ENCODE results near the gene PI4KA. TPM values are rescaled to one million over a fixed set of nuclear protein-coding genes. Genes with fewer than 3 reads are reported as not detected.

The PI4KA gene
- total RNA-seq, 8 experiments from 2014 or later = 22.4 to 76.9 (median 36.2) TPM

DNA sequence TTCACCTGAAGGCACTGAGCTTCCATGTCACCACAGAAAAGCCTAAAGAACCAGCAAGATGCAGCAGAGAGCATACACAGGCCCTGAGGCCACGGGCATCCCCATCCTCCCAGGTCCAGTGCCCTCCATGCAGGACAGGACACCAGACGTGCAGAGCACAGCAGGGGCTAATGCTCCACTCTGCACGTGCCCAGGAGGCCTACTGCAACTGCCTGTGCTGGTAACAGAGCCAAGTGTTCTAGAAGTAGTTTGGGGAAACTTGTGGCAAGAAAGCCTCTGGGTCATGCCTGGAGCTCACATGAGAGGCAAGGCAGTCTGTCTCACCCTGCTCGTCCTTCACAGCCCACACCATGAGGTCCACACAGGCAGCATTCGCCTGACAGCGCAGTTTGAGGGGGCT, 54.0 kb downstream of the PI4KA start:
- ATAC-seq (replicated peaks in 6 of 8) = no peak
- in situ Hi-C loops (cut with MboI; ENCODE audit: low pct_unique_long_range_greater_than_20kb in 2 of 9, low sequenced_read_pairs in 9 of 9, unreplicated experiment in 9 of 9) = no loop called here
- Histone ChIP-seq H3K4me3 (no peak overlapping the region), H3K27ac (no peak overlapping the region), H3K4me1 (replicated peaks in 1 of 2) (no peaks in the 10 kb centered on the region)
- WGBS, 10 experiments = 80 to 86% methylated on average over 1 to 3 of the region's 6 CpGs; no CpG with 5 or more reads in 8 of the 10 experiments

- no peak overlapping the region for H3K4me3 ChIP-seq
- H3K27ac ChIP-seq = peak overlapping the region in 1 of 2 donors; percentile 40
- in situ Hi-C loops (cut with MboI; ENCODE audit: low pct_unique_long_range_greater_than_20kb in 2 of 9, low sequenced_read_pairs in 9 of 9, unreplicated experiment in 9 of 9) = no loop called here
- H3K4me1 ChIP-seq (replicated peaks in 1 of 2) = no peaks in the 10 kb centered on the region
- peak in 6 of 8 experiments; percentile 19 to 69 (median 28) for ATAC-seq (replicated peaks in 6 of 8)
- WGBS, 10 experiments = 72 to 100% (median 94%) methylated on average over 1 to 4 of the region's 11 CpGs; no CpG with 5 or more reads in 4 of the 10 experiments
Measured at GRCh38 chr22:20803696-20804324, 54.8 kb downstream of the PI4KA start.

DNA sequence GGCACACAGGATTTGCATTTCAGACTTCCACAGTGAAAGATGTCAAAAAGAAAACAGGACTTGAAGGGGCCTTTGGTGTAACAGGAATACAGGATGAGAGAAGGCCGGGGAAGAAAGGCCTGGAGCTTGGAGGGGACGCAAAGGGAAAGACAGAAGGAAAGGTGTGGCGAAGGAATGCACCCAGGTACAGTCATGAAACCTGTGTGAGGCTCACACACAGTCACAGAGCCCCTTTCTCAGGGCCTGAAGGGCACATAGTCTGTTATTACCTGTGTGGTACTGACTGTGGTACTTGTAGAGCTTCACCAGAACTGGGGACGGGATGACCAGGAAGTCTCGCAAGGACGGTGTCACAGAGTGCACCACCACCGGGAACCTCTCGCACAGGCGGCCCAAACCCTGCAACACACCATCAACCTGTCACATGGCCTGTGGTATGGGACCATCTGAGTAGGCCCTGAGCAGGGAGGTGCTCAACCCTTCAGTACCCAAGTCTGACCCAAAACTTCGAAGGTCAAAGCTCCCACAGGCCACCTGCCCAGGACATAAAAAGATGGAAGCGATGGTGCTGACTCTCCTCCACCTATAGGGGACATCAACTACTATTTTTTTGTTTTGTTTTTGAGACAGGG, 55.6 kb downstream of the PI4KA start:
- Histone ChIP-seq H3K27ac (peak overlapping the region in 1 of 2 donors; percentile 26), H3K4me3 (no peak overlapping the region), H3K4me1 (replicated peaks in 1 of 2) (no peaks in the 10 kb centered on the region)
- no peak for ATAC-seq (replicated peaks in 6 of 8)
- WGBS, 10 experiments = 60 to 100% (median 100%) methylated on average over 1 to 4 of the region's 11 CpGs; no CpG with 5 or more reads in 2 of the 10 experiments
- in situ Hi-C loops (cut with MboI; ENCODE audit: low pct_unique_long_range_greater_than_20kb in 2 of 9, low sequenced_read_pairs in 9 of 9, unreplicated experiment in 9 of 9) = no loop called here

DNA sequence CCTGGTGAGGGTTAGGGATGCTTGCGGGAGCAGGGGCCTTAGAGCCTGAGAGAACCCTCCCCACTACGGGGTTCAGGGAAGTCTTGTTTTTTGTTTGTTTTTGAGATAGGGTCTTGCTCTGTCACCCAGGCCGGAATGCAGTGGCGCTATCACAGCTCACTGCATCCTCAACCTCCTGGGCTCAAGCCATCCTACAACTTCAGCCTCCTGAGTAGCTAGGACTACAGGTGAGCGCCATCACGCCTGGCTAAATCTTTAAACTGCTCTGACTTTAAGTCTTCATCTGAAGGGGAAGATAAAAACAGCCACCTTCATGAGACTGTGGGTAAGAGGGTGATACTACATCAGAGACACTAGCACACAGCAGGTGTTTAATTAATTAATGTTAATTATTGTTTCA, 56.2 kb downstream of the PI4KA start:
- in situ Hi-C loops (cut with MboI; ENCODE audit: low pct_unique_long_range_greater_than_20kb in 2 of 9, low sequenced_read_pairs in 9 of 9, unreplicated experiment in 9 of 9) = no loop called here
- H3K27ac ChIP-seq = no peak overlapping the region
- no peak overlapping the region for H3K4me3 ChIP-seq
- WGBS, 10 experiments = 50 to 100% (median 90%) methylated on average over 1 to 6 of the region's 6 CpGs; no CpG with 5 or more reads in 3 of the 10 experiments
- no peaks in the 10 kb centered on the region for H3K4me1 ChIP-seq (replicated peaks in 1 of 2)
- ATAC-seq (replicated peaks in 6 of 8) = no peak

DNA sequence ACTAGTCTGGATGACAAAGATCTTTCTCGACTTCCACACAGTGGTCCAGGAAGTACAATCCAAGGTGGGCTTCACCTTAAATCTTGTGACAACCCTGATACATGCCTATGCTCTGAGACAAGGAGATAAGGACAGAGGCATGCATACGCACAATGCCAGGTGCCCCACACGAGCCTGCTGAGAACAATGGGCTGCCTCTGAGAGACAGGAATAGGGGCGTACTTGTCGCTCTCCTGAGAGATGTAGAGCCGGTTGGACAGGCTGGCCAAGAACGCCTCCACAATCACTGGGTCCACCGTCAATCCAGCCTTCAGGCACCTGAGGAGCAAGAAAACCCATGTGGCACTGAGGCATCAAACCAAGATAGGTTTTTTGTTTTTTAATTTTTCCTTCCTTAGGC, 59.2 kb downstream of the PI4KA start:
- Histone ChIP-seq H3K4me3 (no peak overlapping the region), H3K27ac (no peak overlapping the region), H3K4me1 (replicated peaks in 1 of 2) (no peaks in the 10 kb centered on the region)
- in situ Hi-C loops (cut with MboI; ENCODE audit: low pct_unique_long_range_greater_than_20kb in 2 of 9, low sequenced_read_pairs in 9 of 9, unreplicated experiment in 9 of 9) = loop anchor here in 1 of 9 experiments (25.0 kb wide), 1 partner anchor 88 kb away; no protein-coding TSS in a partner anchor
- 71 to 95% (median 90%) methylated on average over 2 to 6 of the region's 8 CpGs; no CpG with 5 or more reads in 3 of the 10 experiments for WGBS, 10 experiments
- ATAC-seq (replicated peaks in 6 of 8) = no peak

GRCh38 chr22:20798974-20799373, 59.6 kb downstream of the PI4KA start:
- H3K4me1 ChIP-seq (replicated peaks in 1 of 2) = no peaks in the 10 kb centered on the region
- no peak for ATAC-seq (replicated peaks in 6 of 8)
- in situ Hi-C loops (cut with MboI; ENCODE audit: low pct_unique_long_range_greater_than_20kb in 2 of 9, low sequenced_read_pairs in 9 of 9, unreplicated experiment in 9 of 9) = loop anchor here in 1 of 9 experiments (25.0 kb wide), 1 partner anchor 88 kb away; no protein-coding TSS in a partner anchor
- 73 to 100% (median 100%) methylated on average over 1 to 5 of the region's 10 CpGs; no CpG with 5 or more reads in 3 of the 10 experiments for WGBS, 10 experiments
- no peak overlapping the region for H3K4me3 ChIP-seq
- H3K27ac ChIP-seq = no peak overlapping the region

- no peak overlapping the region for H3K27ac ChIP-seq
- 85 to 100% (median 95%) methylated on average over 1 to 4 of the region's 5 CpGs; no CpG with 5 or more reads in 4 of the 10 experiments for WGBS, 10 experiments
- no peak for ATAC-seq (replicated peaks in 6 of 8)
Measured at GRCh38 chr22:20798218-20798617, 60.4 kb downstream of the PI4KA start.

DNA sequence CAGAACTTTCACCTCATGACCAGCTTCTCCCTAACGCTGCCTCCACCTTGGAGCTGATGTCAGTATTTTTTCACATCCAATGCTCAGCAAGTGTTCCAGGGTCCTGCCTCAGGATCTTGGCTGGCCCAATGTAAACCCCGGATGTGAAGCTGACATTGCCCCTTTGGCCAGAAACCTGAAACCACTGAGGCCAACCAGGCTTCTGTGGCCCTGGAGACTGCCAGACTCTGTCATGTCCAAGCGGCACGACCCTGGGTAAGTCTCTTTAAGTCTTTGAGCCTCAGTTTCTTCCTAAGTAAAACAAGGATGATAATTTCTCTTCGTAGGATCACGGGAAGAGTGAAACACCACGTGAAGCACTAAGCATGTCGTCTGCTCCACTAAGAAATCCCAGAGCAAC, 61.9 kb downstream of the PI4KA start:
- 70 to 100% (median 100%) methylated on average over 1 to 7 of the region's 8 CpGs; no CpG with 5 or more reads in 1 of the 10 experiments for WGBS, 10 experiments
- no peaks in the 10 kb centered on the region for H3K4me1 ChIP-seq (replicated peaks in 1 of 2)
- in situ Hi-C loops (cut with MboI; ENCODE audit: low pct_unique_long_range_greater_than_20kb in 2 of 9, low sequenced_read_pairs in 9 of 9, unreplicated experiment in 9 of 9) = loop anchor here in 1 of 9 experiments (25.0 kb wide), 1 partner anchor 91 kb away; no protein-coding TSS in a partner anchor
- H3K27ac ChIP-seq = no peak overlapping the region
- ATAC-seq (replicated peaks in 6 of 8) = no peak
- H3K4me3 ChIP-seq = no peak overlapping the region

More at GRCh38 chr22:20798218-20798617, 60.4 kb downstream of the PI4KA start:
- Histone ChIP-seq H3K4me3 (no peak overlapping the region), H3K4me1 (replicated peaks in 1 of 2) (no peaks in the 10 kb centered on the region)
- in situ Hi-C loops (cut with MboI; ENCODE audit: low pct_unique_long_range_greater_than_20kb in 2 of 9, low sequenced_read_pairs in 9 of 9, unreplicated experiment in 9 of 9) = loop anchor here in 1 of 9 experiments (25.0 kb wide), 1 partner anchor 89 kb away; no protein-coding TSS in a partner anchor

GRCh38 chr22:20794650-20795413, 63.8 kb downstream of the PI4KA start:
- WGBS, 10 experiments = 85 to 100% (median 95%) methylated on average over 3 to 7 of the region's 7 CpGs
- Histone ChIP-seq H3K4me3 (no peak overlapping the region), H3K27ac (peak overlapping the region in 1 of 2 donors; percentile 53), H3K4me1 (replicated peaks in 1 of 2) (no peaks in the 10 kb centered on the region)
- in situ Hi-C loops (cut with MboI; ENCODE audit: low pct_unique_long_range_greater_than_20kb in 2 of 9, low sequenced_read_pairs in 9 of 9, unreplicated experiment in 9 of 9) = loop anchor here in 1 of 9 experiments (25.0 kb wide), 1 partner anchor 92 kb away; no protein-coding TSS in a partner anchor
- no peak for ATAC-seq (replicated peaks in 6 of 8)

- Histone ChIP-seq H3K4me3 (no peak overlapping the region), H3K4me1 (replicated peaks in 1 of 2) (no peaks in the 10 kb centered on the region), H3K27ac (peak overlapping the region in 1 of 2 donors; percentile 53)
- in situ Hi-C loops (cut with MboI; ENCODE audit: low pct_unique_long_range_greater_than_20kb in 2 of 9, low sequenced_read_pairs in 9 of 9, unreplicated experiment in 9 of 9) = loop anchor here in 1 of 9 experiments (25.0 kb wide), 1 partner anchor 93 kb away; no protein-coding TSS in a partner anchor
- 60 to 100% (median 93%) methylated on average over 1 to 7 of the region's 13 CpGs; no CpG with 5 or more reads in 1 of the 10 experiments for WGBS, 10 experiments
- ATAC-seq (replicated peaks in 6 of 8) = peak in 2 of 8 experiments; percentile 34 to 40
Measured at GRCh38 chr22:20793748-20794649, 64.6 kb downstream of the PI4KA start.

- Histone ChIP-seq H3K4me1 (replicated peaks in 1 of 2) (no peaks in the 10 kb centered on the region), H3K4me3 (no peak overlapping the region), H3K27ac (no peak overlapping the region)
- ATAC-seq (replicated peaks in 6 of 8) = peak in 2 of 8 experiments; percentile 34 to 52
- in situ Hi-C loops (cut with MboI; ENCODE audit: low pct_unique_long_range_greater_than_20kb in 2 of 9, low sequenced_read_pairs in 9 of 9, unreplicated experiment in 9 of 9) = loop anchor here in 1 of 9 experiments (25.0 kb wide), 1 partner anchor 94 kb away; no protein-coding TSS in a partner anchor
- WGBS, 10 experiments = 0 to 100% (median 60%) methylated on average over 1 to 2 of the region's 3 CpGs; no CpG with 5 or more reads in 1 of the 10 experiments
Measured at GRCh38 chr22:20792966-20793728, 65.5 kb downstream of the PI4KA start.
